DOHH2 (cell line): Measurements from ENCODE around the gene SLC28A3.

ENCODE experiments used
- H3F3A ChIP-seq: fragments of 200-600 bp; sonication (generic), shearing (Covaris generic); 2 replicates; pipeline ENCODE4 v1.6.0; 2016; ENCODE audit warnings: antibody characterized with exemption, mild to moderate bottlenecking; ENCODE audit not compliant: control insufficient read depth, insufficient read depth
- H3K27ac ChIP-seq: fragments of 200-600 bp; sonication (generic); 2 replicates; pipeline ENCODE4 v1.5.1; 2014; ENCODE audit warnings: low read depth, mild to moderate bottlenecking, low read length, moderate library complexity
- H3K27me3 ChIP-seq: fragments of 200-600 bp; sonication (generic); 2 replicates; pipeline ENCODE4 v1.6.1; 2014; ENCODE audit warnings: mild to moderate bottlenecking, low read length, mixed read lengths; ENCODE audit not compliant: control insufficient read depth
- H3K36me3 ChIP-seq: fragments of 200-600 bp; sonication (generic); 2 replicates; pipeline ENCODE4 v1.6.1; 2014; ENCODE audit warnings: mild to moderate bottlenecking, low read length, moderate library complexity, mixed read lengths; ENCODE audit not compliant: control insufficient read depth
- H3K4me1 ChIP-seq: fragments of 200-600 bp; sonication (generic); 2 replicates; pipeline ENCODE4 v1.6.1; 2014; ENCODE audit warnings: mild to moderate bottlenecking, low read length, mixed read lengths; ENCODE audit not compliant: control insufficient read depth
- H3K4me2 ChIP-seq: fragments of 200-600 bp; sonication (generic); 2 replicates; pipeline ENCODE4 v1.6.0; 2014; ENCODE audit warnings: mild to moderate bottlenecking, low read length, moderate library complexity
- H3K4me3 ChIP-seq: fragments of 200-600 bp; sonication (generic); 2 replicates; pipeline ENCODE4 v1.5.1; 2014; ENCODE audit warnings: mild to moderate bottlenecking, low read length, mixed read lengths
- H3K79me2 ChIP-seq: fragments of 200-600 bp; sonication (generic); 2 replicates; pipeline ENCODE4 v1.6.1; 2014; ENCODE audit warnings: mild to moderate bottlenecking, low read length, mixed read lengths; ENCODE audit not compliant: control insufficient read depth
- H3K9me2 ChIP-seq: fragments of 200-600 bp; sonication (generic); replicated peaks from 2 replicates; pipeline ENCODE4 v1.6.1; 2014; ENCODE audit warnings: mild to moderate bottlenecking, low read length, mixed read lengths; ENCODE audit not compliant: control insufficient read depth
- H3K9me3 ChIP-seq: fragments of 200-600 bp; sonication (generic); 2 replicates; pipeline ENCODE4 v1.6.1; 2014; ENCODE audit warnings: antibody characterized with exemption, low read length, mixed read lengths; ENCODE audit not compliant: control insufficient read depth, insufficient read depth
- H4K20me1 ChIP-seq: fragments of 200-600 bp; sonication (generic); 2 replicates; pipeline ENCODE4 v1.6.0; 2014; ENCODE audit warnings: low read depth, mild to moderate bottlenecking, antibody characterized with exemption, low read length, moderate library complexity; ENCODE audit not compliant: control insufficient read depth, insufficient read depth
- EZH2phosphoT487 ChIP-seq: fragments of 200-600 bp; sonication (generic); IDR thresholded peaks from 2 replicates; pipeline ENCODE4 v1.6.1; 2017; ENCODE audit warnings: borderline replicate concordance, mild to moderate bottlenecking, antibody characterized with exemption, low read length, moderate library complexity, mixed read lengths
- TF ChIP-seq, protein P1 (sequence below): fragments of 200-600 bp; sonication (generic); IDR thresholded peaks from one replicate; pipeline ENCODE4 v1.5.1; 2014; ENCODE audit warnings: antibody characterized with exemption, mild to moderate bottlenecking, low read depth, low read length; ENCODE audit not compliant: poor library complexity, severe bottlenecking

Gene SLC28A3

DNA sequence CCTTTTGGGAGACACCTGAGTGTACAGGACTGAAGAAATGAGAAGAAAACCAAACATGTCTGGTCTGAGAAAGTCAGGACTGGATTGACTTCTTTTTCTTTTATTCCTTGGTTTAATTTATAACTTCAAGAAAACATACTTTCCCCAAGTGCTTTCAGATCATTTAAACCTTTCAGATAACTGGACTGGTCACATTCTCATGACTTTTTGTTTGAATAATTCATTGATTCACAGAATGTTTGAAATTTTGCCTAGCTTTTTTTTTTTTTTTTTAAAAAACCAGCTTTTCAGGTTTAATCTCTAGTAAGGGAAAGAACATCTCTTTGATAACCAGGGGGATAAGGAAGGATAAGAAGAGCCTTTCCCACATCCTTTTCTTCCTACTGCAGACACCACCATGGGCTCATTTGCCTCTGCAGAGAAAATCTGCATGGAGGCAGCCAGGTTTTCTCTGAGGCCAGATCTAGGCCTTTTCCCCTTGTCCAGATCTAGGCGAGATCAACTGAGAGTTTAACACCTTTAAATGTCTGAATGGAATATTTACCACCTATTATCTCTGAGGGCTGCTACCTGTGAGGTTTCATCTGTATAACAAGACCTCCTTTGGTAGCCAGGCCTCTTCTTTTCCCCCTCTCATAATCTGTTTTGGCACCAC is 45.0 kb upstream of the SLC28A3 start:
- Histone ChIP-seq H3K4me2 (no peak overlapping the region), H4K20me1 (no peaks in the 10 kb centered on the region), H3K27ac (no peak overlapping the region), H3F3A (no peaks in the 10 kb centered on the region), H3K9me2 (no peaks in the 10 kb centered on the region), H3K27me3 (no peaks in the 10 kb centered on the region), H3K79me2 (no peaks in the 10 kb centered on the region), H3K36me3 (no peaks in the 10 kb centered on the region), H3K9me3 (no peaks in the 10 kb centered on the region), H3K4me1 (no peaks in the 10 kb centered on the region), H3K4me3 (no peak overlapping the region)
- TF ChIP-seq, protein P1, sequence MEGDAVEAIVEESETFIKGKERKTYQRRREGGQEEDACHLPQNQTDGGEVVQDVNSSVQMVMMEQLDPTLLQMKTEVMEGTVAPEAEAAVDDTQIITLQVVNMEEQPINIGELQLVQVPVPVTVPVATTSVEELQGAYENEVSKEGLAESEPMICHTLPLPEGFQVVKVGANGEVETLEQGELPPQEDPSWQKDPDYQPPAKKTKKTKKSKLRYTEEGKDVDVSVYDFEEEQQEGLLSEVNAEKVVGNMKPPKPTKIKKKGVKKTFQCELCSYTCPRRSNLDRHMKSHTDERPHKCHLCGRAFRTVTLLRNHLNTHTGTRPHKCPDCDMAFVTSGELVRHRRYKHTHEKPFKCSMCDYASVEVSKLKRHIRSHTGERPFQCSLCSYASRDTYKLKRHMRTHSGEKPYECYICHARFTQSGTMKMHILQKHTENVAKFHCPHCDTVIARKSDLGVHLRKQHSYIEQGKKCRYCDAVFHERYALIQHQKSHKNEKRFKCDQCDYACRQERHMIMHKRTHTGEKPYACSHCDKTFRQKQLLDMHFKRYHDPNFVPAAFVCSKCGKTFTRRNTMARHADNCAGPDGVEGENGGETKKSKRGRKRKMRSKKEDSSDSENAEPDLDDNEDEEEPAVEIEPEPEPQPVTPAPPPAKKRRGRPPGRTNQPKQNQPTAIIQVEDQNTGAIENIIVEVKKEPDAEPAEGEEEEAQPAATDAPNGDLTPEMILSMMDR: no peak
- no peak for TF ChIP-seq EZH2phosphoT487

DNA sequence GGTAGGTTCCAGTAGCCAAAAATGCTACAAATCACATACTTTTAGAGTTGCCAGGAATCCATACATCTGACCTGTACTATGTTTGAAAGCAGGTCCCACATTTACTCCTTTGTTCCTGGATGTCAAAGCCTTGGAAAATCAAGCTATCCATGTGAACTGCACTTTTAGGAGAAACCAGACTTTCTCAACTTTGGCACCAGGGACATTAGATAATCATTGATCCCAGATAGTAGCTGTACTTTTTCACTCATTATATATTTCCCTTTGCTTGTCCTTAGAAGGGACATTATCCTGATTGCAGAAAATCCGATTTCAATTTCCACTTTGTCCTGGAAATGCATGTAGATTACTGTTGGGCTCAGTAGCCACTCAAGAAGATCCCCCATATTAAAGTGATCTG is 44.1 kb upstream of the SLC28A3 start:
- no peaks in the 10 kb centered on the region for H3K4me1 ChIP-seq
- no peak overlapping the region for H3K4me3 ChIP-seq
- H3K36me3 ChIP-seq: no peaks in the 10 kb centered on the region
- no peaks in the 10 kb centered on the region for H4K20me1 ChIP-seq
- no peaks in the 10 kb centered on the region for H3K9me3 ChIP-seq
- H3F3A ChIP-seq: no peaks in the 10 kb centered on the region
- no peaks in the 10 kb centered on the region for H3K79me2 ChIP-seq
- H3K27me3 ChIP-seq: no peaks in the 10 kb centered on the region
- no peak overlapping the region for H3K27ac ChIP-seq
- no peaks in the 10 kb centered on the region for H3K9me2 ChIP-seq
- TF ChIP-seq, protein P1: no peak
- no peak for TF ChIP-seq EZH2phosphoT487
- no peak overlapping the region for H3K4me2 ChIP-seq

DNA sequence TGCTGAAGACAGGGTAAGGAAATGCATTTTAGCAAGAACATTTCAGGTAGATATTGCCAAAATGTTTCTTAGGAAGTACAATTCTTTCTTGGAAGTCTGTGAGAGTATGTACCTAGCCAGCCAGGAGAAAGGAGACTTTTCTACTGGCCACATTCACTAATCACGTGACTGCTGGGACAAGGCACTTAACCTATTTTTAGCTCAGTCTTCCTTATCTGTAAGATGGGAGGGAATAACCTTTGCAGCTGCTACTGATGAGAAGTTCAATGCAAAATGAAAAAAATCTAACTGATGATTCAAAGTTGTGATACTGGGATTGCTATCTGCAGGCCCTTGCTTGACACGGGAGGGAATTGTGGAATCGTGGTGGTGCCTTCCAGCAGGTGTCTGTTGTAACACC is 42.6 kb upstream of the SLC28A3 start:
- TF ChIP-seq EZH2phosphoT487: no peak
- TF ChIP-seq, protein P1: no peak
- Histone ChIP-seq H3K79me2 (no peaks in the 10 kb centered on the region), H3K36me3 (no peaks in the 10 kb centered on the region), H3K4me3 (no peak overlapping the region), H4K20me1 (no peaks in the 10 kb centered on the region), H3K9me2 (no peaks in the 10 kb centered on the region), H3K27ac (no peak overlapping the region), H3K4me1 (no peaks in the 10 kb centered on the region), H3K4me2 (no peak overlapping the region), H3F3A (no peaks in the 10 kb centered on the region), H3K27me3 (no peaks in the 10 kb centered on the region), H3K9me3 (no peaks in the 10 kb centered on the region)

DNA sequence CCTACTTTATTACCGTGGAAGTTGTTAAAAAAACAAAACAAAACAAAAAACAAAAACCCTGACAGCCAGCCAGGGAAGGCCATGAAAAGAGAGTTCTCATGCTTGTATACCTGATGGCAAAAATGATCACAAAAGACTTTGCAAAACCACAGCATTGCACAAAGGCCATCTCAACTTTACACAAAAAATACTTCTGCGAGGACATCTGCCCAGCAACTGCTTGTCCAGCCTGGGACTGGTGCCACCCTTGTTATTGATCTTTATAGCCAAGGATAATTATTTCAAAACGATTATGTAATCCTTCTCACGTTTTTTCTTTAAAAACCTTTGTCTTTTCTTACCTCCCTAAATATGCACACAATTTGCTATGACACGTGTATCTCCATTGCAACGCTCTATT is 42.2 kb upstream of the SLC28A3 start:
- H3K27ac ChIP-seq: no peak overlapping the region
- H3K4me3 ChIP-seq: no peak overlapping the region
- H3K36me3 ChIP-seq: no peaks in the 10 kb centered on the region
- no peaks in the 10 kb centered on the region for H4K20me1 ChIP-seq
- no peaks in the 10 kb centered on the region for H3K4me1 ChIP-seq
- TF ChIP-seq, protein P1: no peak
- no peak for TF ChIP-seq EZH2phosphoT487
- no peaks in the 10 kb centered on the region for H3K9me3 ChIP-seq
- no peaks in the 10 kb centered on the region for H3K9me2 ChIP-seq
- no peaks in the 10 kb centered on the region for H3K79me2 ChIP-seq
- H3K4me2 ChIP-seq: no peak overlapping the region
- no peaks in the 10 kb centered on the region for H3K27me3 ChIP-seq
- H3F3A ChIP-seq: no peaks in the 10 kb centered on the region
